ENCODE measurements around the gene CHIC2.

Gene CHIC2

GRCh38 chr4:54076673-54077072 is 12.3 kb upstream of the CHIC2 start:
- no peak overlapping the region for H3K27ac ChIP-seq

GRCh38 chr4:54074381-54074780 is 10.0 kb upstream of the CHIC2 start:
- no peak overlapping the region for H3K27ac ChIP-seq
- TF ChIP-seq CTCF (IDR thresholded peaks at IDR 0.05) (no peak), ZFX (IDR thresholded peaks at IDR 0.05; ENCODE audit: borderline replicate concordance) (no peak)

More at GRCh38 chr4:54076673-54077072, 12.3 kb upstream of the CHIC2 start:
- TF ChIP-seq ZFX (IDR thresholded peaks at IDR 0.05; ENCODE audit: borderline replicate concordance): no peak
- no peak for TF ChIP-seq CTCF (IDR thresholded peaks at IDR 0.05)

- H3K27ac ChIP-seq: no peak overlapping the region
- TF ChIP-seq ZFX (IDR thresholded peaks at IDR 0.05; ENCODE audit: borderline replicate concordance): no peak
- TF ChIP-seq CTCF (IDR thresholded peaks at IDR 0.05): no peak
Measured at GRCh38 chr4:54073271-54073880, 9.0 kb upstream of the CHIC2 start.

DNA sequence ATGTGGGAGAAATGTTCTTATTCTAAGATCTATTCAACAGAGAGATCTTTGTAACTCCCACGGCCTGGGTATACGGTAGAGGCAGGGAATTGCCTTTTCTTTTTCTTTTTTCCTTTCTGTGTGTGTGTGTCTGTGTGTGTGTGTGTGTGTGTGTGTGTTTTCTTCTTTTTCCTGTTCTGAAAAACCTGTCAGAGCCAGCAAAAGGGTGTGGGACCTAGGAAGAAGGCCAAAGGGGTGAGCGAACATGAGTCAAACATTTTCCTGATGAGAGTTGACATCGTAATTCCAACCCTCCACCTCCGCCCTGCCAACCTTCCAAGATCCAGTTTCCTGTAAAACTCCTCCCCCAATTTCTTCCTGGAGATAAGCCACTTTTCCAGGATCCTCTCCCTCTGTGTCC is 2.8 kb upstream of the CHIC2 start:
- TF ChIP-seq ZFX (IDR thresholded peaks at IDR 0.05; ENCODE audit: borderline replicate concordance) (no peak), CTCF (IDR thresholded peaks at IDR 0.05) (no peak)
- no peak overlapping the region for H3K27ac ChIP-seq

- TF ChIP-seq ZFX (IDR thresholded peaks at IDR 0.05; ENCODE audit: borderline replicate concordance) (no peak), CTCF (IDR thresholded peaks at IDR 0.05) (no peak)
- H3K27ac ChIP-seq: no peak overlapping the region
Measured at GRCh38 chr4:54066718-54067129, 2.3 kb upstream of the CHIC2 start.

GRCh38 chr4:54066088-54066415 is 1.6 kb upstream of the CHIC2 start:
- no peak for TF ChIP-seq CTCF (IDR thresholded peaks at IDR 0.05)
- no peak for TF ChIP-seq ZFX (IDR thresholded peaks at IDR 0.05; ENCODE audit: borderline replicate concordance)
- no peak overlapping the region for H3K27ac ChIP-seq

DNA sequence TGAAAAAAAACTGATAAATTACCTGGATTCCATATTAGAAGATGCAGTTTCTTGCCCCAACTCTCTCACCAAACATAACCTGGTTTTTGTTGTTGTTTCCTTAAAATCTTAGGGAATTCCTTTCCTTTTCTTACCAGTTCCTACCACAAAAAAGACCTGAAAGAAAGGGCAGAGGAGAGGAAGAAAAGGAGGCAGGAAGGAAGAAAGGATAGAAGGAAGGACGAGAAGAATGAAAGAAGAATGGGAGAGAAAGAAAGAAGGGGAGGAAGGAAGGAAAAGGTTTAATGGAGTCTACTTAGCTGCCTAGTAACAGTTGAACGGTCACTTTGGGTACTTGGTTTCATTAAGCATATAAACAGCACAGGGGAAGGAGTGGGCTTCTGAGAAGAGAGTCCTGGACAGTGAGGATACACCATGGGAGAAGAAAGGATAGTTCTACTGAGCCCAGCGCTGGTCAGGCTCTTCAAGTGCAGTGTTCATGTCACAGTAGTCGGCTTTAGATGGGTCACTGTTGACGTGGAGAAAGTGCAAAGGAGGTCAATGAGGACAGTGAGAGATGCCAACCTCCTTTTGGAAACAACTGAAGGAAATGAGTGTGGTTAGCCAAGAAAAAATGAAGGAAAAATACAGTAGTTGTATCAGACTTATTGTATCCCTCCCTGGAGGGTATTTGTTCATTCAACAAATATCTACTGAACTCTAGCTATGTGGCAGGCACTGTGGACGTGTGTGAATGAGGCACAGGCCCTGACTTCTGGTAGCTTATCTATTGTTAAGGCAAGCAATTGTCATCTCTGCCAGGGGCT is 1.1 kb upstream of the CHIC2 start:
- TF ChIP-seq ZFX (IDR thresholded peaks at IDR 0.05; ENCODE audit: borderline replicate concordance) (no peak), CTCF (IDR thresholded peaks at IDR 0.05) (no peak)
- no peak overlapping the region for H3K27ac ChIP-seq

Data from 22Rv1 (cell line).